Measurements from ENCODE around the gene TMEM214. TPM values are rescaled to one million over a fixed set of nuclear protein-coding genes. Genes with fewer than 3 reads are reported as not detected.

The TMEM214 gene
- polyA plus RNA-seq, 5 donors, result 56.8 to 89.2 (median 75.8) TPM

DNA sequence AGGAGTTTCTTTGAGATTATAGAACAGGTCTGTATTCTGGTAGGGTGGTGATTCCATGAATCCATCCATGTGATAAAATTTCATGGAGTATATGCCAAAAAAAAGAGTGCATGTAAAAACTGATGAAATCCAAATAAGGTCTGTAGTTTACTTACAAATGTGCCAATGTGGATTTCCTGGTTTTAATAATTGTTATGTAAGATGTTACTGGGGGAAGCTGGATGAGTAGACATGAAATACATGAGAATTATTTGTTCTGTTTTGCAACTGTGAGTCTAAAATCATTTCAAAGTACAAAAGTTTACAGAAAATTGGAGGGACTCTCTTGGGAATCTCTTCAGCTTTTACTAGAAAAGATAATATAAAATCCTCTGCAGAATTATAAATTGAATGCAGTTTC, 23.7 kb upstream of the TMEM214 start:
- no peak for DNase-seq

GRCh38 chr2:27009716-27010115, 23.0 kb upstream of the TMEM214 start:
- no peak for DNase-seq

DNA sequence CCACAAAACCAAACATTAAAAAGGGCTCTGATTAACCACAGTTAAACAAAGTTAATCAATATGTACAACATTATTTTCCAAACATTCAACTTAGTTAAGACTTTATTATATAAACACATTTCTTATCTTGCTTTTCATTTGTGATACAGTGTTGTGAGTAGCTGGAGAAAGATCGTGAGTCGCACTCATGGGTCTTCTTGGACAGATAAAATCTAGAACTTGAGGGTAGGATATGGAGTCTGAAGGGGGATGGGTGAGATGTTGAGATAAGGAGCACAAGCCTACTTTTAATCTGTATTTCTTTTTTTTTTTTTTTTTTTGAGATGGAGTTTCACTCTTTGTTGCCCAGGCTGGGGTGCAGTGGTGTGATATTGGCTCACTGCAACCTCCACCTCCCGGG, 22.6 kb upstream of the TMEM214 start:
- DNase-seq, result no peak

- no peak for DNase-seq
Observed at GRCh38 chr2:27013738-27014137, 19.0 kb upstream of the TMEM214 start.

DNA sequence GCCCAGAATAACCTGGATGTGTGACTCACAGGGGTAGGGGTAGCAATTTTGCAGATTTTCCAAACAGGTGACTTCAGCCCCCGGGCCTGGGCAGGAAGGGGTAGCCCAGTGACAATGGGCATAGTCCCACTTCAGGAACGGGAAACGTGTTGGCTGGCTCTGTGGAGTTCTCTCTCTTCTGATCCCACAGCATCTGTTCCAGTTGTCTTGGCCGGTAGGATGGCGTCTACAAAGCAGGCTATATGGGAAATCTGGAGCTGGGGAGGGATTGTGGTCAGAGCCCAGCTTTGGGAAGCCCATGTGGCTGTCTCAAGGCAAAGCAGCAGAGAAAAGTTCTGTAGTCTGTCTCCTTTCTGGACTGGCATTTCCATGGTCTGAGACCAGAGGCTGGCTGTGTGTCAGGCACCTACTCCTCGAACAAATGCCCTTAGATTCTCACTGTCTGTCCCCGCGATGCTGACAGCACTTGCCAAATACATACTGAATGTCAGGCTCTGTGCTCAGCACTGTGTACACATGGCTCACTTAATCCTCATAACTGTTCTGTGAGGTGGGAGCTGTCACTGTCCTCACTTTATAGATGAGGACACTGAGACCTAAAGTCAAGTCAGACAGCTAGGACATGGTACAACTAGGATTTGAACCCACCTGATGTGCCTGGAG, 17.9 kb upstream of the TMEM214 start:
- no peak for DNase-seq

DNA sequence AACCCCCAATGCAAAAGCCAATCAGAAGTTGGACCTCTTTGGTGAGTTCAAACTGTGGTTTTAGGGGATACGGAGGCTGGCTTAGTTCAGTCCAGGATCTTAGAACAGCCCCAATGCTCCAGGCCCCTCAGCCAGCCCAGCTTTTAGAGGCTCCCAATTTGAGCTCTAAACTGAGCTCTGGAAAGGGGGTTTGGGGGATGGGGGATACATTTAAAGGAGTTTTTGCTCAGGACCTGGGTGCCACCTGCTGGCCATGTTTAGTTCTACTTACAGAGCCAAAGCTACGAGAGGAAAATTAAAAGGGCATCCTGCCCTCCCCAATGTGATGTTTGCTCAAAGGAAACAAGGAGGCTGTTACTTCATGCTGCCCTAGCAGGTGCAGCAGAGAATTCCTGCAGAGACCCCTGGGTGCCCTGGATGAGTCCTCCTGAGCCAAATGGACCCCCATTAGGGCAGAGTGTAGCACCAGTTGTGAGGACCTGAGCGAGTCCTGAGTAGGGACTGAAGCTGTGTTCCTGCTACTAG, 15.9 kb upstream of the TMEM214 start:
- peak in 1 of 2 donors; percentile 47 for DNase-seq

DNA sequence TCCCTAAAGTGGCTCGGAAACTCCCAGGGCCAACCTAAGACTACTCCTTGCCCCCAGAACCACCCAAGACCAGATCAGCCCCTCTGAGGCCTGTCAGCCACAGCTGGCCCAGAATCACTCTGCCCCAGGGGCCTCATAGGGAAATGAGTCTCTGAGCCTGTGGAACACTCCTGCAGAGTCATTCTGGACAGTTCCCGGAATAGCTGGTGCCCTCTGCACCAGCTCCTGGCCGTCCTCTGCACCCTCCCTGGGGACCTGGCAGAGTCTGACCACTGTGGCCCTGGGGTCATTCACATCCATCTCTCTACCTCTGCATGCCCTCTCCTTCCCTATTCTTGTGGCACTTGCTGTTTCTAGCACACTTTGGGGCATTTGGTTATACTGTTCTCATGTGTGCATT, 14.6 kb upstream of the TMEM214 start:
- DNase-seq, result no peak

DNA sequence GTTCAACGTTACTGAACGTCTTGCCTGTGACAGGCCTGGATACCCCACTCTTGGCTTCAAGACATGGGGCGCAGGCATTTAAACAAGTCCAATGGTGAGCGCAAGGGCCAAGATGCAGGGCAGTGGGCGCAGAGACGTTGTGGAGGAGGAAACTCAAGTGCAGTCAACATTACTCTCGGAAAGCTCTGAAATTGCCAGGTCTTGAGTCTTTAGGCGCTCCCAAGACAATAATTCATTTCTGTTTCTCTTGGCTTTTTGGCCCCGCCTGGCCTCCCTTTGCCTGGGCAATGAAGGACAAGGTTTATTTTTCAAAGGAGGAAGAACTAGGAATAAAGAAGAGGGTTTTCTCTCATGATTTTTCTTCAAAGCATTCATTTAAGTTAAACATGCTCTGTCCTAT, 13.3 kb upstream of the TMEM214 start:
- DNase-seq, result no peak

DNA sequence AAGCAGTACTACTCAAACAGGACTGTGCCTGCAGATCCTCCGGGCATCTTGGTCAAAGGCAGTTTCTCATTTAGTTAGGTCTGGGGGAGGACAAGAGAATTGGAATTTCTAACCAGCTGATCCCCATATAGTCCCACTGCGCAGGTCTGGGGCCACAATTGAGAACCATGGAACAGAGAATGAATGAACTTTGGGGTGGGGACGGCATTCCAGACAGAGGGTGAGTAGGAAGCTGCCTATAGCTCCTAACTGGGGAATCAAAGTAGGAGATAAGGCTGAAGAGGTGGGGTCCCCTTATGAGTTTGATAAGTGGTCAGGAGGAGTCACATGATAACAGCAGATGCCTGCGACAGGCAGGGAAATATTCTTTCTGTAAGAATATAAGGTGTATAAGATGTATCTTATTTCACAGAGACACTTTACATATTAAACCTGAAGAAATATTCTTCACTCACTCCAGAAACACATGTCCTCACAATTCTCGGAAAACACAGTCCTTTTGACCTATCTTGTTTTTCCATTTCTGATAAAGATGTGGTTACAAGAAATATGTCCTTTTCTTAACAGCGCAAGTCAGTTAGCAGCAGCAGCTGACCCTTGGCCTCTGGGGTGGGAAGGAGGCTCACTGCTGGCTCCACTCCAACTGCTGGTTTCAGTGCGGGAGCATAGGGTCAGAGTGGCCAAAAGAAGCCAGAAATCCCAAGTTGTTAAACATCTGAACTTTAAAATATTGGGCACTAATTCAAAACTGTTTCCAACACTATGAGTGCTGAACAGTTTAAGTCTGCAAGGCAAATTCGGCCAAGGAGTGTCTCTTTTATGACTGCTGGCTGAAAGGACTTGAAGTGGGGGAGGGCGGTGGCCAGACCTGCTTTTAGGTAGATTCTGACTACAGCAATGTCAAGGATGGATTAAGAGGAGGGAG, 12.6 kb upstream of the TMEM214 start:
- DNase-seq, result no peak

DNA sequence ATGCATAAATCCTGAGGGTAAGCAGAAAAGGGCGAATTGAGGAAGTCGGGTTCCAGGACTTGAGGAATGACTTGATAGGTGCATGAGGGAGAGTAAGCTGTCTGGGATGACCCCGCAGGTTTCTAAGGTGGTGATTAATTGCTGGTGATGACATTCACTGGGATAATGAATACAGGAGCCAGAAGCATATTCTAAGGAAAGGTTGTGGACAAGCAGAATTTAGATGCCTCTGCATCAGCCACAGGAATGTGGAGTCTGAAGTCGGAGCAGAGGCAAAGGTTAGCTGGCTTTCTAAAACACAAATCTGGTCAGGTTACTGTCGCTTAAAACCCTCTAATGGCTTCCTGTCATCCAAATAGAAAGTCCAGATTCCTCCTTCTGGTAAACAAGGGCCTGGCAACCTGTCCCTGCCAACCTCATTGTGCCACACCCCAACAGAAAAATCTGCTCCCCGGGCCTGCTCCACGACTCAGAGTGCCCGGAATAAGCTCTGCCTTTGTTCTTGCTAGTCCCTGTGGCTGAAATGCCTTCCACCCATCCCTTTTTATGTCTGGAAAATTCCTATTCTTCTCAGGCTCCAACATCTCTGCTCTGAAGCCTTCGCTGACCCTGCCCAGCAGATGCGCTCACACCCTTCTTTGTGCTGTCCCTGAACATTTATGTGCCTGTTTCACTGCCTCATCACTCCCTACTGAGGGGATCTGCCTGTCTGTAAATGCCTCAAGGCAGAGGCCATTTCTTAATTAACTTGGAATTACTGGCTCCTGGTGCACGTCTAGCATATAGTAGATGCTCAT, 11.3 kb upstream of the TMEM214 start:
- DNase-seq, result no peak

DNA sequence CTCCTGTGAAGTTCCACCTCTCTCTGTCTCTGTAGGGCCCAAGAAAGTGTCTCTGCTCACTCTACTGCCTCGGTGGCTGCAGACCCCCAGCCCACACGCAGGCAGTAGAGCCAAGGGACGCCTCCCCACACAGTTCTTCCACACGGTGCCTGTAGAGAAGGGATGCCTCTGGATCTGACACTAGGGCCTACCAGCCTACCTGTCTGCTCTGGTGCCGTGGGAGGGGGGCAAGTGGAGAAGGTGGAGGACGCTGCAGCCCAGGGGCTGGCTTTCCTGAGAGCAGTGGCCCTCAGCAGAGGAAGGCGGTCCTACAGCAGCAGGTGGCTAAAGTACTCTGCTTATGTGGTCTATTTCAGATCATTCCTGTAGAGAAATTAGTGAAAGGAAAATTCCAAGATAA, 9.0 kb upstream of the TMEM214 start:
- DNase-seq, result no peak

- no peak for DNase-seq
Observed at GRCh38 chr2:27024188-27024587, 8.6 kb upstream of the TMEM214 start.

DNA sequence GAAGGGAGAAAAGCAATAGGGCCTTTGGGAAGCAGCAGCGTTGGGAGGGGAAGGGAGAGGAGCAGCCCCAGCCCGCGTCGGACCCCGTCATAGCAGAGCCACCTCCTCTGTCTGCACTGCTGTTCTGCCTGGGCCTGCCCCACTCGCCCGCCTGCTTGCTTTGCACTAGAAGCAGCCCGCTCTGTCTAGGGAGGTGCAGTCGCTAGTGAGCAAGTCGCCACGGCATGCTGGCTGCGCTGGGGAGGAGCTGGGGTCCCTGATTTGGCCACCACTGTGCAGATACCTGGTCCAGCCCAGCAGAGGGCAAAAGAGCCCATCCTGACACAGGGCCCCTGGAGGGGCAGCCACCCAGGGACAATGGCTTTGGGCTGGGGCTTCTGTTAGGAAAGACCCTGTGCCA, 8.0 kb upstream of the TMEM214 start:
- no peak for DNase-seq

GRCh38 chr2:27025281-27025800, 7.4 kb upstream of the TMEM214 start:
- no peak for DNase-seq

- DNase-seq, result no peak
Observed at GRCh38 chr2:27025861-27026851, 6.6 kb upstream of the TMEM214 start.

DNA sequence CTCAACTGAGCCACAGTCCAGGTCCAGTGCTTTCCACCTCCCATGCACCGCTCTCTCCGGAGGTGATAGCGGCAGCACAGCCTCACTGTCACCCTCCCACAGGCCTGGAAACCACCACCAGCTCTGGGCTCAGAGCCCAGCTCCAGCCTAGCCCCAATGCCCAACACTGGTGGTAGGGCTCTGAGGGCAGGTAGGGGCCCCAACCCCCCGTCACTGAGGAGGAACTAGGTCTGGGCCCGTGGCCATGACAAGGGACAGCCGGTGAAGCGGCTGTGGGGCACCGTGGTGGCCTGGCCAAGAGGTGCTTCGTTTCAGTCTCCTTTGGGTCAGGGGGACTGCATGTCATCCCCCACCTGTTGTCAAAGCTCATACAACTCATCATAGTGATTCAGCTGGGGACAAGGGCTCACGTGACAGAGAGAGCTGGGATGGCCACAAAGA, 5.5 kb upstream of the TMEM214 start:
- no peak for DNase-seq

GRCh38 chr2:27029051-27029450, 3.7 kb upstream of the TMEM214 start:
- no peak for DNase-seq

GRCh38 chr2:27033253-27033852, 588 bp downstream of the TMEM214 start:
- DNase-seq, result no peak

DNA sequence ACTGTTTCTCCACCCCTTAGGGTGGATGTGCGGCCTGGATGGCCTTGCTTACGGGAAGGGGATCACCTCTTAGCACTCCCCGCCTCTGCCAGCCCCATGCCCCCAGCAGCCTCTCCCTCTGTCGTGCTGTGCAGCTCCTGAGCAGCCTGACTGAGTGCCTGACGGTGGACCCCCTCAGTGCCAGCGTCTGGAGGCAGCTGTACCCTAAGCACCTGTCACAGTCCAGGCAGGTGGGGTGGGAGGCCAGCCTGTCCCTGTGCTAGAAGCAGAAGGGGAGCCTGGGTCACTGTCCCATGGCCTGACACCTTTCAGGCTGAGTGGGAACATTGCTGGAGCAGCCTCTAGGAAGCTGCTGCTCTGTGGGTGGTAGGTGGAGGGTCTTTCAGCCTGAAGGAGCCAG, 5.2 kb downstream of the TMEM214 start:
- no peak for DNase-seq

Data from right lung (tissue), 5 donors.